ENCODE data around the gene RRAD.

DNA sequence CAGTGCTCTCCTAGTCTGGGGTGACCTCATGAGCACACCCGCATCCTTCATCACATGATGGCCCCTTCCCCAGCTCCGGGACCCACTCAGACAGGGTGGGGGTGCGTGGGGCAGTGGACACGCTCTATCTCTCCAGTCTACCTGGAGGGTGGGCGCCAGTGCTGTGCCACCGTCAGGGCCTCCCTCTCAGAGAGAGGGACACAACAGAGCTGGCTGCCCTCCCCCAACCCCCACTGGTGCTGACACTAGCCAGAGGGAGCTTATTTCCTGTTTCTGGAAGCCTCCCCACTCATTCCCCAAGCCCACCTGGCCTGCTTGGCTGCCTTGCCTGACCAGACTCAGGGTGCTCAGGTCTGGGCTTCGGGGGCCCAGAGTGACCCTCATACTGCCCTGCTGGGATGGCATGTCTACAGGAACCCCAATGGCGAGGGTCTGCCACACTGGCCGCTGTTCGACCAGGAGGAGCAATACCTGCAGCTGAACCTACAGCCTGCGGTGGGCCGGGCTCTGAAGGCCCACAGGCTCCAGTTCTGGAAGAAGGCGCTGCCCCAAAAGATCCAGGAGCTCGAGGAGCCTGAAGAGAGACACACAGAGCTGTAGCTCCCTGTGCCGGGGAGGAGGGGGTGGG is 18.2 kb upstream of the RRAD start:
- TF ChIP-seq, protein P1, sequence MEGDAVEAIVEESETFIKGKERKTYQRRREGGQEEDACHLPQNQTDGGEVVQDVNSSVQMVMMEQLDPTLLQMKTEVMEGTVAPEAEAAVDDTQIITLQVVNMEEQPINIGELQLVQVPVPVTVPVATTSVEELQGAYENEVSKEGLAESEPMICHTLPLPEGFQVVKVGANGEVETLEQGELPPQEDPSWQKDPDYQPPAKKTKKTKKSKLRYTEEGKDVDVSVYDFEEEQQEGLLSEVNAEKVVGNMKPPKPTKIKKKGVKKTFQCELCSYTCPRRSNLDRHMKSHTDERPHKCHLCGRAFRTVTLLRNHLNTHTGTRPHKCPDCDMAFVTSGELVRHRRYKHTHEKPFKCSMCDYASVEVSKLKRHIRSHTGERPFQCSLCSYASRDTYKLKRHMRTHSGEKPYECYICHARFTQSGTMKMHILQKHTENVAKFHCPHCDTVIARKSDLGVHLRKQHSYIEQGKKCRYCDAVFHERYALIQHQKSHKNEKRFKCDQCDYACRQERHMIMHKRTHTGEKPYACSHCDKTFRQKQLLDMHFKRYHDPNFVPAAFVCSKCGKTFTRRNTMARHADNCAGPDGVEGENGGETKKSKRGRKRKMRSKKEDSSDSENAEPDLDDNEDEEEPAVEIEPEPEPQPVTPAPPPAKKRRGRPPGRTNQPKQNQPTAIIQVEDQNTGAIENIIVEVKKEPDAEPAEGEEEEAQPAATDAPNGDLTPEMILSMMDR (IDR thresholded peaks at IDR 0.05): no peak
- no peak for TF ChIP-seq POLR2A (IDR thresholded peaks at IDR 0.05)

All from body of pancreas (tissue), 4 donors.